Adrenal gland (tissue), 5 donors: ENCODE results near the gene SCAP.

ENCODE experiments used
- CTCF ChIP-seq, 6 experiments: fragments of 450-650 bp in 4 of 6; fragments of 200-600 bp in 2 of 6; sonication (generic) in 1 of 6; IDR thresholded peaks; 1 replicate in 5 of 6; 2 replicates in 1 of 6; pipeline versions ENCODE4 v1.5.1 to v1.8.0; 2016 to 2021; ENCODE audit warnings: antibody characterized with exemption in 6 of 6, mild to moderate bottlenecking in 2 of 6, moderate library complexity in 1 of 6
- POLR2A ChIP-seq, 2 donors: fragments of 450-650 bp; IDR thresholded peaks; one replicate each; pipeline ENCODE4 v1.6.1; 2017; ENCODE audit warnings: antibody characterized with exemption in 2 of 2, mild to moderate bottlenecking in 2 of 2, moderate library complexity in 1 of 2
- donor health status: DM: no; HTN: no; CAD: no.

GRCh38 chr3:47523310-47524073 lies 47.8 kb upstream of the SCAP start:
- TF ChIP-seq CTCF (IDR thresholded peaks at IDR 0.05), result no peak
- TF ChIP-seq POLR2A (IDR thresholded peaks at IDR 0.05), result no peak
